ENCODE measurements around the gene THADA. TPM values are rescaled to one million over a fixed set of nuclear protein-coding genes. Genes with fewer than 3 reads are reported as not detected.
A peak's percentile ranks its signal among the peaks of the same experiment; 100 is the strongest.

THADA gene
- total RNA-seq, 4 donors from 2014 or later, result 35.7 to 49.2 (median 47.4) TPM

GRCh38 chr2:43345872-43346271 is 250.0 kb downstream of the THADA start:
- peaks cover 0 to 75% (median 30%) of the 10 kb centered on the region in 4 donors for H3K4me1 ChIP-seq
- 91 to 94% methylated on average over 5 of the region's 5 CpGs for WGBS, 2 donors

GRCh38 chr2:43345391-43345813 is 250.4 kb downstream of the THADA start:
- peak overlapping the region in 2 of 4 donors; percentile 64 to 79 for H3K27ac ChIP-seq
- 48 to 60% methylated on average over 5 of the region's 5 CpGs for WGBS, 2 donors
- peaks cover 0 to 75% (median 30%) of the 10 kb centered on the region in 4 donors for H3K4me1 ChIP-seq
- peak in 1 of 2 donors; percentile 33 for DNase-seq (ENCODE audit: low spot score in 2 of 2)
- H3K36me3 ChIP-seq, result peaks cover 0 to 9% (median 0%) of the 10 kb centered on the region in 3 donors
- H3K9me3 ChIP-seq, result no peaks in the 10 kb centered on the region
- no peak for TF ChIP-seq EP300 (IDR thresholded peaks at IDR 0.05)
- TF ChIP-seq, protein P1, sequence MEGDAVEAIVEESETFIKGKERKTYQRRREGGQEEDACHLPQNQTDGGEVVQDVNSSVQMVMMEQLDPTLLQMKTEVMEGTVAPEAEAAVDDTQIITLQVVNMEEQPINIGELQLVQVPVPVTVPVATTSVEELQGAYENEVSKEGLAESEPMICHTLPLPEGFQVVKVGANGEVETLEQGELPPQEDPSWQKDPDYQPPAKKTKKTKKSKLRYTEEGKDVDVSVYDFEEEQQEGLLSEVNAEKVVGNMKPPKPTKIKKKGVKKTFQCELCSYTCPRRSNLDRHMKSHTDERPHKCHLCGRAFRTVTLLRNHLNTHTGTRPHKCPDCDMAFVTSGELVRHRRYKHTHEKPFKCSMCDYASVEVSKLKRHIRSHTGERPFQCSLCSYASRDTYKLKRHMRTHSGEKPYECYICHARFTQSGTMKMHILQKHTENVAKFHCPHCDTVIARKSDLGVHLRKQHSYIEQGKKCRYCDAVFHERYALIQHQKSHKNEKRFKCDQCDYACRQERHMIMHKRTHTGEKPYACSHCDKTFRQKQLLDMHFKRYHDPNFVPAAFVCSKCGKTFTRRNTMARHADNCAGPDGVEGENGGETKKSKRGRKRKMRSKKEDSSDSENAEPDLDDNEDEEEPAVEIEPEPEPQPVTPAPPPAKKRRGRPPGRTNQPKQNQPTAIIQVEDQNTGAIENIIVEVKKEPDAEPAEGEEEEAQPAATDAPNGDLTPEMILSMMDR (IDR thresholded peaks at IDR 0.05), result no peak
- no peak for TF ChIP-seq POLR2A (IDR thresholded peaks at IDR 0.05)
- no peaks in the 10 kb centered on the region for H3K27me3 ChIP-seq
- no peak overlapping the region for H3K4me3 ChIP-seq

More at GRCh38 chr2:43345872-43346271, 250.0 kb downstream of the THADA start:
- Histone ChIP-seq H3K9me3 (no peaks in the 10 kb centered on the region), H3K4me3 (no peak overlapping the region), H3K27me3 (no peaks in the 10 kb centered on the region), H3K27ac (peak overlapping the region in 2 of 4 donors; percentile 64 to 79), H3K36me3 (peaks cover 0 to 9% (median 0%) of the 10 kb centered on the region in 3 donors)
- no peak for TF ChIP-seq EP300 (IDR thresholded peaks at IDR 0.05)
- TF ChIP-seq POLR2A (IDR thresholded peaks at IDR 0.05), result no peak
- TF ChIP-seq, protein P1 (IDR thresholded peaks at IDR 0.05), result no peak
- no peak for DNase-seq (ENCODE audit: low spot score in 2 of 2)

DNA sequence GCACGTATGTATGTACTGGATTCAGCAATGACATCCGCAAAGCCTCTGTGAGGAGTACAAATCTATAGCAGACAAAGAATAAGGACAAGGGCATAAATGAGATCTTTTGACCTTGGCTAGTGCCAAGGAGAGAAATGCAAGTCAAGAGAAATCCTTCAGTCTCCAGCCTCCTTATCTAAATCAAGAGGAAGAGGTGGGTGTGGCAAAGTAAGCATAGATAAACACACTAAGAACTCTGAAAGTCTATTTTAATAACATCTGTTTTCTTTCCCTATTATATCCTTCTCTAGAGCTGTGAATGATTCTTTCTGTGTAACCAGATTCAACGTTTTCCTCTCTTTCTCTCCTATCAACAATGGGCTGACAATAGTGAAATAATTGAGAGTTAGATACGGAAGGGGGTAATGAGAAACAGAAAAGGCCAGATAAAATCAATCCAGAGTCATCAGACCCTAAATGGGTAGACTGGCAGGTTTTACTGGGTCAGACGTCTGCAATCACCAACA is 250.9 kb downstream of the THADA start:
- Histone ChIP-seq H3K27me3 (no peaks in the 10 kb centered on the region), H3K36me3 (peaks cover 0 to 9% (median 0%) of the 10 kb centered on the region in 3 donors), H3K4me3 (no peak overlapping the region), H3K4me1 (peaks cover 0 to 75% (median 30%) of the 10 kb centered on the region in 4 donors), H3K9me3 (no peaks in the 10 kb centered on the region), H3K27ac (peak overlapping the region; percentile 5 to 79 (median 36))
- no peak for DNase-seq (ENCODE audit: low spot score in 2 of 2)
- TF ChIP-seq EP300 (IDR thresholded peaks at IDR 0.05), result no peak
- TF ChIP-seq, protein P1 (IDR thresholded peaks at IDR 0.05), result no peak
- no peak for TF ChIP-seq POLR2A (IDR thresholded peaks at IDR 0.05)
- 45 to 47% methylated on average over 5 of the region's 5 CpGs for WGBS, 2 donors

DNA sequence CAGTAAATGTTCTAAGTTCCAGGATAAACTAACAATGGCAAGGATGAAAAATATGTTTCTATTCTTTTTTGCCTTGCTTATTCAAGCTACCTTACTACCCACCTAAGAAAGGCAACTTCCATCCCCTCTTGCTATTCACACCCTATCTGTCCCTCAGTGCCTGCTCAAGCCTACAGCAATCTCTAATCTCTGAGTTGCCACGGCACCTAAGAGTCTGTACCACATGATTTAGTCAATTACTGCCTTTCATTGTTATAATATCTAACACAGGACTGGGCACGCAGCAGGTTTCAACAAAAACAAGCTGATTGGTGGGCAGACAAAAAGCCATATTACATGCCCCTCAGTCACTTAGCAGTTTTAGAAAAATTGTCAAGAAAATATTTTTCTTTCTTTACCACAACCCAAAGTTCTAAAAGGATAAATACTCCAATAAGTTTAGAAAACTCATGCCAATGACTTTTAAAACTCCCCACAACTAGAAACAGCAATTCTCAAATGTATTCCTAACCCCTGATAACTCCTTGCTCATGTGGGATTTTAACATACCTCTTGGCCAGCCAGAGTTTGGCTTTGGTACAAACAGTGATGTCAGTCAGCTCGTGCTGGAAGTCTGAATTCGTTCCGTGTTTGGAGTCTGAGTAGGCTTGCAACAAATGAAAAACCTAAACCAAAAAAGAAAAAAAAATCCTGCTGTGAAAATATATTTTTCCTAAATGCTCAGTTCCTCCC is 252.1 kb downstream of the THADA start:
- H3K4me3 ChIP-seq, result no peak overlapping the region
- peak; percentile 66 to 88 for DNase-seq (ENCODE audit: low spot score in 2 of 2)
- peaks cover 0 to 70% (median 23%) of the 10 kb centered on the region in 4 donors for H3K4me1 ChIP-seq

More for the DNA sequence above, 252.1 kb downstream of the THADA start:
- TF ChIP-seq EP300 (IDR thresholded peaks at IDR 0.05) (peak; percentile 25 to 76), POLR2A (IDR thresholded peaks at IDR 0.05) (no peak)
- TF ChIP-seq, protein P1 (IDR thresholded peaks at IDR 0.05), result no peak
- Histone ChIP-seq H3K27ac (peak overlapping the region; percentile 23 to 79 (median 52)), H3K27me3 (no peaks in the 10 kb centered on the region), H3K9me3 (no peaks in the 10 kb centered on the region), H3K36me3 (peaks cover 0 to 9% (median 0%) of the 10 kb centered on the region in 3 donors)
- 24 to 28% methylated on average over 5 of the region's 5 CpGs for WGBS, 2 donors
